ENCODE data around the gene PIF1. TPM values are rescaled to one million over a fixed set of nuclear protein-coding genes. Genes with fewer than 3 reads are reported as not detected.
A peak's percentile ranks its signal among the peaks of the same experiment; 100 is the strongest.

The PIF1 gene
- total and polyA plus RNA-seq, 9 donors = 0.18 to 1.4 (median 0.98) TPM; not detected in 2

DNA sequence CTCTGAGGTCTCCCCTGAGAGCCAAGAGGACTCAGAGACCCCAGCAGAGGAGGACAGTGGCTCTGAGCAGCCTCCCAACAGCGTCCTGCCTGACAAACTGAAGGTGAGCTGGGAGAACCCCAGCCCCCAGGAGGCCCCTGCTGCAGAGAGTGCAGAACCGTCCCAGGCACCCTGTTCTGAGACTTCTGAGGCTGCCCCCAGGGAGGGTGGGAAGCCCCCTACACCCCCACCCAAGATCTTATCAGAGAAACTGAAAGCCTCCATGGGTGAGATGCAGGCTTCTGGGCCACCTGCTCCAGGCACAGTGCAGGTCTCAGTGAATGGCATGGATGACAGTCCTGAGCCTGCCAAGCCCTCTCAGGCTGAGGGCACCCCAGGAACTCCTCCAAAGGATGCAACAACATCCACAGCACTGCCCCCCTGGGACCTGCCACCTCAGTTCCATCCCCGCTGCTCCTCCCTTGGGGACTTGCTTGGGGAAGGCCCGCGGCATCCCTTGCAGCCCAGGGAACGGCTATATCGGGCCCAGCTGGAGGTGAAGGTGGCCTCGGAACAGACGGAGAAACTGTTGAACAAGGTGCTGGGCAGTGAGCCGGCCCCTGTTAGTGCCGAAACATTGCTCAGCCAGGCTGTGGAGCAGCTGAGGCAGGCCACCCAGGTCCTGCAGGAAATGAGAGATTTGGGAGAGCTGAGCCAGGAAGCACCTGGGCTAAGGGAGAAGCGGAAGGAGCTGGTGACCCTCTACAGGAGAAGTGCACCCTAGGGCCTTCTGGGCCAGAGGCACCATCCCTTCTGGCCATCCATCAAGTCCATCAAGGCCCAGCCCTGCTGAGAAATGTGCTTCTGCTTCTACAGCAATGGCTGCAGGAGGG is 39.9 kb upstream of the PIF1 start:
- DNase-seq = no peak
- Histone ChIP-seq H3K27ac (peak overlapping the region in 1 of 2 donors; percentile 59), H3K27me3 (no peaks in the 10 kb centered on the region), H3K9me3 (no peaks in the 10 kb centered on the region), H3K4me1 (ENCODE audit: insufficient read depth) (peaks cover 25% of the 10 kb centered on the region), H3K36me3 (no peaks in the 10 kb centered on the region), H3K4me3 (no peak overlapping the region)
- TF ChIP-seq EP300 (IDR thresholded peaks at IDR 0.05) = no peak
- TF ChIP-seq, protein P1, sequence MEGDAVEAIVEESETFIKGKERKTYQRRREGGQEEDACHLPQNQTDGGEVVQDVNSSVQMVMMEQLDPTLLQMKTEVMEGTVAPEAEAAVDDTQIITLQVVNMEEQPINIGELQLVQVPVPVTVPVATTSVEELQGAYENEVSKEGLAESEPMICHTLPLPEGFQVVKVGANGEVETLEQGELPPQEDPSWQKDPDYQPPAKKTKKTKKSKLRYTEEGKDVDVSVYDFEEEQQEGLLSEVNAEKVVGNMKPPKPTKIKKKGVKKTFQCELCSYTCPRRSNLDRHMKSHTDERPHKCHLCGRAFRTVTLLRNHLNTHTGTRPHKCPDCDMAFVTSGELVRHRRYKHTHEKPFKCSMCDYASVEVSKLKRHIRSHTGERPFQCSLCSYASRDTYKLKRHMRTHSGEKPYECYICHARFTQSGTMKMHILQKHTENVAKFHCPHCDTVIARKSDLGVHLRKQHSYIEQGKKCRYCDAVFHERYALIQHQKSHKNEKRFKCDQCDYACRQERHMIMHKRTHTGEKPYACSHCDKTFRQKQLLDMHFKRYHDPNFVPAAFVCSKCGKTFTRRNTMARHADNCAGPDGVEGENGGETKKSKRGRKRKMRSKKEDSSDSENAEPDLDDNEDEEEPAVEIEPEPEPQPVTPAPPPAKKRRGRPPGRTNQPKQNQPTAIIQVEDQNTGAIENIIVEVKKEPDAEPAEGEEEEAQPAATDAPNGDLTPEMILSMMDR (IDR thresholded peaks at IDR 0.05) = no peak
- TF ChIP-seq POLR2A (IDR thresholded peaks at IDR 0.05) = no peak
- intact Hi-C loops (cut with DNase I) = no loop called here
- WGBS, 3 donors = 84 to 89% (median 84%) methylated on average over 12 of the region's 12 CpGs

DNA sequence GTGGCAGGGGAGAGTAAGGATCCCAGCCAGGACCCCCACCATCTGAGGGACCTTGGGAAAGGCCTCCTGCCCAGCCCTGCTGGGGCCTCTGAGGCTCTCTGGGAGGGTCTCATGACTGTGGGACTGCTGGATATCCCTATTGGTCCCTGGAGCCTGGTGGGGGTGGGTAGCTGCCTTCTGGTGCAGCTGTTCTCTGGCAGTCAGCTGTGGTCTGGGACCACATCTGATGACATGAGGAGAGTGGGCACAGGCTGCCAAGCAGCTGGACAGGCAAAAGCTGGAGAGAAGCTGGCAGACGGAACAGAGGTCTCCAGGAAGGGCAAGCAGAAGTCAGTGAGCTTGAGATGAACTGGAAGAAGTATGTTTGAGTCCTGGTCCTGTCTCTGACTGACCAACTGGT is 38.6 kb upstream of the PIF1 start:
- 78 to 83% (median 79%) methylated on average over 1 of the region's 1 CpG for WGBS, 3 donors
- Histone ChIP-seq H3K36me3 (no peaks in the 10 kb centered on the region), H3K4me3 (no peak overlapping the region), H3K9me3 (no peaks in the 10 kb centered on the region), H3K27ac (no peak overlapping the region), H3K4me1 (ENCODE audit: insufficient read depth) (peaks cover 26% of the 10 kb centered on the region), H3K27me3 (no peaks in the 10 kb centered on the region)
- no peak for TF ChIP-seq POLR2A (IDR thresholded peaks at IDR 0.05)
- TF ChIP-seq EP300 (IDR thresholded peaks at IDR 0.05) = no peak
- TF ChIP-seq, protein P1 (IDR thresholded peaks at IDR 0.05) = no peak
- no peak for DNase-seq
- intact Hi-C loops (cut with DNase I) = no loop called here

DNA sequence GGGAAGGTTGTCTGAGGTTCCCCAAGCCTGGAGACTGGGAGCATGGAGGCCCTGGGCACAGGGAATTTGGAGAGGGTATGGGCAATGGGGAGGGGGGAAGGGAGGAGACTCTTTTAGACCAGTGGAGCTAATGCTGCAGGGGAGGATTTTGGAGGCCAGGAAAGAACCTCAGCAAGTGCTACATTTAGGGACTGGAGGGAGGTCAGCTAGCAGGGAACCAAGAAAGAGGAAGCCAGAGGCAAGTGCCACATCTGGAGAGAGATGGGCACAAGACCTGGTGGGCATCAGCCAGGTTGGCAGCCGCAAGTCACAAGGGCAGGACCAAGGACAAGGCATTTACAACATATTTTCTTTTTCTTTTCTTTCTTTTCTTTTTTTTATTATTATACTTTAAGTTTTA is 37.0 kb upstream of the PIF1 start:
- 94 to 100% (median 100%) methylated on average over 1 of the region's 1 CpG for WGBS, 3 donors
- no peaks in the 10 kb centered on the region for H3K27me3 ChIP-seq
- H3K9me3 ChIP-seq = no peaks in the 10 kb centered on the region
- no peaks in the 10 kb centered on the region for H3K36me3 ChIP-seq
- DNase-seq = no peak
- TF ChIP-seq, protein P1 (IDR thresholded peaks at IDR 0.05) = no peak
- TF ChIP-seq EP300 (IDR thresholded peaks at IDR 0.05) = no peak
- TF ChIP-seq POLR2A (IDR thresholded peaks at IDR 0.05) = no peak
- no peak overlapping the region for H3K4me3 ChIP-seq
- intact Hi-C loops (cut with DNase I) = no loop called here
- no peak overlapping the region for H3K27ac ChIP-seq
- H3K4me1 ChIP-seq (ENCODE audit: insufficient read depth) = peaks cover 31% of the 10 kb centered on the region

DNA sequence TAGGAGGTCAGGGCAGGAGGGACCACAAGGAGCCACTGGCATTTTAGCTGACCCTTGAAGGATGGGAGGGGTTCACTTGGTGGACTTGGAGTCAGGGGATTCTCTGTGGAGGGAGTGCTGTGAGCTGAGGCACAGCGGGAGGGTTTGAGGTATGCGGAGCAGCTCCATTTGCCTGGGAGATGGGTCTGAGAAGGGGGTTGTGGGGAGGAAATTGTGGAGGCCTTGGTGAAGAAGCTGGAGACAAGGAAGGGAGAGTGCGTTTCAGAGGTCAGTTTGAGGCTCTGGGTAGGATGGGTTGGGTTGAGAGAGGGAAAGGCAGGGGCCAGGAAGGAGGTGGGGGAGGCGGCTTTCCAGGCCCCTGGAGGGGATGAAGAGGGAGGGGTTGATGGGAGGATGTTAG is 36.5 kb upstream of the PIF1 start:
- H3K27ac ChIP-seq = no peak overlapping the region
- 86 to 87% (median 86%) methylated on average over 4 of the region's 4 CpGs for WGBS, 3 donors
- no peak for DNase-seq
- H3K9me3 ChIP-seq = no peaks in the 10 kb centered on the region
- TF ChIP-seq, protein P1 (IDR thresholded peaks at IDR 0.05) = no peak
- no peak for TF ChIP-seq EP300 (IDR thresholded peaks at IDR 0.05)
- TF ChIP-seq POLR2A (IDR thresholded peaks at IDR 0.05) = no peak
- intact Hi-C loops (cut with DNase I) = no loop called here
- H3K4me1 ChIP-seq (ENCODE audit: insufficient read depth) = peaks cover 31% of the 10 kb centered on the region
- H3K27me3 ChIP-seq = no peaks in the 10 kb centered on the region
- no peaks in the 10 kb centered on the region for H3K36me3 ChIP-seq
- no peak overlapping the region for H3K4me3 ChIP-seq

Measured in ovary (tissue), 9 donors.